Lower leg skin (tissue), 3 donors: ENCODE data around the gene FCER1G.

Experiments used
- POLR2A ChIP-seq, 2 donors: fragments of 450-650 bp; IDR thresholded peaks; one replicate each; pipeline ENCODE4 v1.6.1; 2016 to 2017; ENCODE audit warnings: antibody characterized with exemption in 2 of 2, mild to moderate bottlenecking in 1 of 2, moderate library complexity in 1 of 2
- TF ChIP-seq, protein P1 (sequence below), 3 donors: fragments of 450-650 bp; IDR thresholded peaks; one replicate each; pipeline ENCODE4 v1.5.1; 2016; ENCODE audit warnings: antibody characterized with exemption in 3 of 3, mild to moderate bottlenecking in 3 of 3, moderate library complexity in 2 of 3

DNA sequence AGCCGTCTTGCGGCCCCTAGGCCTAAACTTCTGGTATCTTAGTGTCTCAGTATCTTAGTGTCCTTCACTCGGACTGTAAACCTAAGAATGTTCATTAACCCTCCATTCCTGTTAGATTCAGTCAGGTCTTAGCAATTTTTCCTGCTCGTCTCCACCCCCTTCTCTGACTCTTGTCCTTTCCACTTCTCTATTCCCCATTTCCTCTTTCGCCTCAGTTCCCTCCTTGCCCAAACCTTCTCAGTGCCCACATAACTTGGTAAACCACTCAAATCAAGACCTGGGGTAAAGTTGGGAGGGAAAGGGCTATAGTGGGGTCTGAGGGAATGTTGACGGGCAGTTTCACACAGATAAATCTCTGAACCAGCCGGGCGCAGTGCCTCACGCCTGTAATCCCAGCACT, 726 bp upstream of the FCER1G start:
- TF ChIP-seq, protein P1, sequence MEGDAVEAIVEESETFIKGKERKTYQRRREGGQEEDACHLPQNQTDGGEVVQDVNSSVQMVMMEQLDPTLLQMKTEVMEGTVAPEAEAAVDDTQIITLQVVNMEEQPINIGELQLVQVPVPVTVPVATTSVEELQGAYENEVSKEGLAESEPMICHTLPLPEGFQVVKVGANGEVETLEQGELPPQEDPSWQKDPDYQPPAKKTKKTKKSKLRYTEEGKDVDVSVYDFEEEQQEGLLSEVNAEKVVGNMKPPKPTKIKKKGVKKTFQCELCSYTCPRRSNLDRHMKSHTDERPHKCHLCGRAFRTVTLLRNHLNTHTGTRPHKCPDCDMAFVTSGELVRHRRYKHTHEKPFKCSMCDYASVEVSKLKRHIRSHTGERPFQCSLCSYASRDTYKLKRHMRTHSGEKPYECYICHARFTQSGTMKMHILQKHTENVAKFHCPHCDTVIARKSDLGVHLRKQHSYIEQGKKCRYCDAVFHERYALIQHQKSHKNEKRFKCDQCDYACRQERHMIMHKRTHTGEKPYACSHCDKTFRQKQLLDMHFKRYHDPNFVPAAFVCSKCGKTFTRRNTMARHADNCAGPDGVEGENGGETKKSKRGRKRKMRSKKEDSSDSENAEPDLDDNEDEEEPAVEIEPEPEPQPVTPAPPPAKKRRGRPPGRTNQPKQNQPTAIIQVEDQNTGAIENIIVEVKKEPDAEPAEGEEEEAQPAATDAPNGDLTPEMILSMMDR (IDR thresholded peaks at IDR 0.05), result no peak
- TF ChIP-seq POLR2A (IDR thresholded peaks at IDR 0.05), result no peak
